H1 (cell line): ENCODE results near the gene HLA-F. TPM values are rescaled to one million over a fixed set of nuclear protein-coding genes. Genes with fewer than 3 reads are reported as not detected.

ENCODE experiments used
- EP300 ChIP-seq, 2 experiments: IDR thresholded peaks; 1 replicate in 1 of 2; 2 replicates in 1 of 2; pipeline ENCODE4 v1.6.1; 2011 to 2012; ENCODE audit warnings: low read depth in 2 of 2, low read length in 2 of 2, mild to moderate bottlenecking in 2 of 2, borderline replicate concordance in 1 of 2, inconsistent platforms in 1 of 2, moderate library complexity in 1 of 2
- polyA plus RNA-seq, 7 experiments: library from polyadenylated mRNA; depleted of rRNA in 3 of 7; stranded (reverse) in 5 of 7; unstranded in 2 of 7; fragments of >200 nt in 5 of 7; fragments of 200-250 nt in 2 of 7; gene quantifications; 1 replicate in 5 of 7; 2 replicates in 1 of 7; 4 replicates in 1 of 7; pipeline versions ENCODE4 v1.2.1 to v1.2.3, GENCODE V29; 2011 to 2013; ENCODE audit warnings: missing spikeins in 2 of 7, mixed read lengths in 2 of 7
- total RNA-seq: library from RNA; stranded (reverse); fragmentation: NEBNext Ultra II Directional; extraction: Animal tissue kit (Norgen Biotek cat#: 25700); gene quantifications from 2 replicates; pipeline ENCODE4 v1.2.1, GENCODE V29; 2021
- TF ChIP-seq, protein P1 (sequence below): fragments of 300-600 bp; sonication (generic); IDR thresholded peaks from 2 replicates; pipeline ENCODE4 v1.7.1; 2012; ENCODE audit warnings: low read length, moderate library complexity, mild to moderate bottlenecking, inconsistent platforms; ENCODE audit not compliant: insufficient replicate concordance

Gene HLA-F
- total and polyA plus RNA-seq, 2 of the 8 experiments (the other 6 are each of a cell fraction or from before 2014, with no cell fraction given), result 9.6 to 11.7 TPM

DNA sequence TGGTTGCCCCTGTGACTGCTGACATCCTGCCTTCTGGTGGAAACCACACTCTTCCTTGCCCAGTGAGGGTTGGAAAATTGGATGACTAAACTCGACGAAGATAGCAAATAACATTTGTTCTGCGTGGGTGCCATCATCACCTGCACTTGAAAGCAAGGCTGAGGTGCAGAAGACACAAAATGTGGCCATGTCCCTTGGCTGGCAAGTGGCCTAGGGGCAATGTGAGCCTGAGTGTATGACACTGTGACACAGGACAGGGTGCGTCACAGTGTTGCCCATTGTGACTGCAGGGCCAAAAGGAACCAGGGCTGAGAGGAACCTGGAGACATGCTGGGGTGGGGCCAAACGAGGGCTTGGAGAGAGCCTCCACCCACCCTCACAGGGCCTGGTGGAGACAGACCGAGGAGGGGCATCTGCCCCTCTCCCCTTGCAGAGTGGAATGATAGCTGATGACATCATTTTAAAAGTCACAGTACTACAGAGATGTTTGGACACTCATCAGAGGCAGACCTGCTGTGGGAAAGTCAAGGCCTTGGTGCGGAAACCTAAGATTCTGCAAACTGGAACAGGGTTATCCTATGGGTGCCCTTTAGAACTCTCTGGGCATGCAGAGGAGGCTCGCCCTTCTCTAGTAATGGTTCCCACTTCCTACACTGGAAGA is 12.8 kb upstream of the HLA-F start (continued):
- TF ChIP-seq, protein P1, sequence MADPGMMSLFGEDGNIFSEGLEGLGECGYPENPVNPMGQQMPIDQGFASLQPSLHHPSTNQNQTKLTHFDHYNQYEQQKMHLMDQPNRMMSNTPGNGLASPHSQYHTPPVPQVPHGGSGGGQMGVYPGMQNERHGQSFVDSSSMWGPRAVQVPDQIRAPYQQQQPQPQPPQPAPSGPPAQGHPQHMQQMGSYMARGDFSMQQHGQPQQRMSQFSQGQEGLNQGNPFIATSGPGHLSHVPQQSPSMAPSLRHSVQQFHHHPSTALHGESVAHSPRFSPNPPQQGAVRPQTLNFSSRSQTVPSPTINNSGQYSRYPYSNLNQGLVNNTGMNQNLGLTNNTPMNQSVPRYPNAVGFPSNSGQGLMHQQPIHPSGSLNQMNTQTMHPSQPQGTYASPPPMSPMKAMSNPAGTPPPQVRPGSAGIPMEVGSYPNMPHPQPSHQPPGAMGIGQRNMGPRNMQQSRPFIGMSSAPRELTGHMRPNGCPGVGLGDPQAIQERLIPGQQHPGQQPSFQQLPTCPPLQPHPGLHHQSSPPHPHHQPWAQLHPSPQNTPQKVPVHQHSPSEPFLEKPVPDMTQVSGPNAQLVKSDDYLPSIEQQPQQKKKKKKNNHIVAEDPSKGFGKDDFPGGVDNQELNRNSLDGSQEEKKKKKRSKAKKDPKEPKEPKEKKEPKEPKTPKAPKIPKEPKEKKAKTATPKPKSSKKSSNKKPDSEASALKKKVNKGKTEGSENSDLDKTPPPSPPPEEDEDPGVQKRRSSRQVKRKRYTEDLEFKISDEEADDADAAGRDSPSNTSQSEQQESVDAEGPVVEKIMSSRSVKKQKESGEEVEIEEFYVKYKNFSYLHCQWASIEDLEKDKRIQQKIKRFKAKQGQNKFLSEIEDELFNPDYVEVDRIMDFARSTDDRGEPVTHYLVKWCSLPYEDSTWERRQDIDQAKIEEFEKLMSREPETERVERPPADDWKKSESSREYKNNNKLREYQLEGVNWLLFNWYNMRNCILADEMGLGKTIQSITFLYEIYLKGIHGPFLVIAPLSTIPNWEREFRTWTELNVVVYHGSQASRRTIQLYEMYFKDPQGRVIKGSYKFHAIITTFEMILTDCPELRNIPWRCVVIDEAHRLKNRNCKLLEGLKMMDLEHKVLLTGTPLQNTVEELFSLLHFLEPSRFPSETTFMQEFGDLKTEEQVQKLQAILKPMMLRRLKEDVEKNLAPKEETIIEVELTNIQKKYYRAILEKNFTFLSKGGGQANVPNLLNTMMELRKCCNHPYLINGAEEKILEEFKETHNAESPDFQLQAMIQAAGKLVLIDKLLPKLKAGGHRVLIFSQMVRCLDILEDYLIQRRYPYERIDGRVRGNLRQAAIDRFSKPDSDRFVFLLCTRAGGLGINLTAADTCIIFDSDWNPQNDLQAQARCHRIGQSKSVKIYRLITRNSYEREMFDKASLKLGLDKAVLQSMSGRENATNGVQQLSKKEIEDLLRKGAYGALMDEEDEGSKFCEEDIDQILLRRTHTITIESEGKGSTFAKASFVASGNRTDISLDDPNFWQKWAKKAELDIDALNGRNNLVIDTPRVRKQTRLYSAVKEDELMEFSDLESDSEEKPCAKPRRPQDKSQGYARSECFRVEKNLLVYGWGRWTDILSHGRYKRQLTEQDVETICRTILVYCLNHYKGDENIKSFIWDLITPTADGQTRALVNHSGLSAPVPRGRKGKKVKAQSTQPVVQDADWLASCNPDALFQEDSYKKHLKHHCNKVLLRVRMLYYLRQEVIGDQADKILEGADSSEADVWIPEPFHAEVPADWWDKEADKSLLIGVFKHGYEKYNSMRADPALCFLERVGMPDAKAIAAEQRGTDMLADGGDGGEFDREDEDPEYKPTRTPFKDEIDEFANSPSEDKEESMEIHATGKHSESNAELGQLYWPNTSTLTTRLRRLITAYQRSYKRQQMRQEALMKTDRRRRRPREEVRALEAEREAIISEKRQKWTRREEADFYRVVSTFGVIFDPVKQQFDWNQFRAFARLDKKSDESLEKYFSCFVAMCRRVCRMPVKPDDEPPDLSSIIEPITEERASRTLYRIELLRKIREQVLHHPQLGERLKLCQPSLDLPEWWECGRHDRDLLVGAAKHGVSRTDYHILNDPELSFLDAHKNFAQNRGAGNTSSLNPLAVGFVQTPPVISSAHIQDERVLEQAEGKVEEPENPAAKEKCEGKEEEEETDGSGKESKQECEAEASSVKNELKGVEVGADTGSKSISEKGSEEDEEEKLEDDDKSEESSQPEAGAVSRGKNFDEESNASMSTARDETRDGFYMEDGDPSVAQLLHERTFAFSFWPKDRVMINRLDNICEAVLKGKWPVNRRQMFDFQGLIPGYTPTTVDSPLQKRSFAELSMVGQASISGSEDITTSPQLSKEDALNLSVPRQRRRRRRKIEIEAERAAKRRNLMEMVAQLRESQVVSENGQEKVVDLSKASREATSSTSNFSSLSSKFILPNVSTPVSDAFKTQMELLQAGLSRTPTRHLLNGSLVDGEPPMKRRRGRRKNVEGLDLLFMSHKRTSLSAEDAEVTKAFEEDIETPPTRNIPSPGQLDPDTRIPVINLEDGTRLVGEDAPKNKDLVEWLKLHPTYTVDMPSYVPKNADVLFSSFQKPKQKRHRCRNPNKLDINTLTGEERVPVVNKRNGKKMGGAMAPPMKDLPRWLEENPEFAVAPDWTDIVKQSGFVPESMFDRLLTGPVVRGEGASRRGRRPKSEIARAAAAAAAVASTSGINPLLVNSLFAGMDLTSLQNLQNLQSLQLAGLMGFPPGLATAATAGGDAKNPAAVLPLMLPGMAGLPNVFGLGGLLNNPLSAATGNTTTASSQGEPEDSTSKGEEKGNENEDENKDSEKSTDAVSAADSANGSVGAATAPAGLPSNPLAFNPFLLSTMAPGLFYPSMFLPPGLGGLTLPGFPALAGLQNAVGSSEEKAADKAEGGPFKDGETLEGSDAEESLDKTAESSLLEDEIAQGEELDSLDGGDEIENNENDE, result no peak
- no peak for TF ChIP-seq EP300 (IDR thresholded peaks at IDR 0.05; ENCODE audit: borderline replicate concordance in 1 of 2, low read depth in 2 of 2, low read length in 2 of 2)
